PC-3 (cell line): ENCODE data around the gene TMEM232. TPM values are rescaled to one million over a fixed set of nuclear protein-coding genes. Genes with fewer than 3 reads are reported as not detected.

Experiments
- ATAC-seq: fragments of 200-7000 bp; cut with Tn5 transposase; 2 replicates; pipeline ENCODE4 v1.9.1; 2020; ENCODE audit warnings: mild to moderate bottlenecking, moderate library complexity
- BruUV-seq: library from RNA; stranded (reverse); fragments of 400-500 nt; replicated peaks from 2 replicates; lab custom pipeline; 2021; lab: Mats Ljungman, UMichigan
- CTCF ChIA-PET: fragments of 300-600 bp; sonication (Branson Sonifier 250); formaldehyde crosslinking; loops from one replicate; lab custom pipeline; 2022; ENCODE audit warnings: antibody characterized with exemption; lab: Charles Lee
- POLR2A ChIA-PET: fragments of 300-600 bp; sonication (Branson Sonifier 250); formaldehyde crosslinking; loops from one replicate; lab custom pipeline; 2022; ENCODE audit warnings: antibody characterized with exemption; ENCODE audit not compliant: unreplicated experiment; lab: Charles Lee
- DNase-seq: peaks from one replicate; pipeline ENCODE4 v3.0.0-alpha.2; 2015
- H2AFZ ChIP-seq: fragments of 300-600 bp; sonication (generic); 2 replicates; pipeline ENCODE4 v1.6.0; 2016; ENCODE audit warnings: antibody characterized with exemption, low read length
- H3F3A ChIP-seq: fragments of 300-600 bp; sonication (generic); one replicate; pipeline ENCODE4 v1.6.0; 2017; ENCODE audit warnings: antibody characterized with exemption, low read length, control low read depth, mild to moderate bottlenecking; ENCODE audit not compliant: unreplicated experiment
- H3K27ac ChIP-seq: fragments of 300-600 bp; sonication (generic); 2 replicates; pipeline ENCODE4 v1.5.1; 2016; ENCODE audit warnings: mild to moderate bottlenecking, low read length
- H3K27me3 ChIP-seq: fragments of 300-600 bp; sonication (generic); 2 replicates; pipeline ENCODE4 v1.6.1; 2016; ENCODE audit warnings: low read length, mixed read lengths
- H3K36me3 ChIP-seq: fragments of 300-600 bp; sonication (generic); 2 replicates; pipeline ENCODE4 v1.6.1; 2016; ENCODE audit warnings: low read depth, mixed run types, low read length, mixed read lengths
- H3K4me1 ChIP-seq: fragments of 300-600 bp; sonication (generic); 2 replicates; pipeline ENCODE4 v1.5.1; 2016; ENCODE audit warnings: low read length; ENCODE audit not compliant: insufficient read depth
- H3K4me2 ChIP-seq: fragments of 300-600 bp; sonication (generic); 2 replicates; pipeline ENCODE4 v1.6.0; 2016; ENCODE audit warnings: low read length
- H3K4me3 ChIP-seq: fragments of 300-600 bp; sonication (generic); 2 replicates; pipeline ENCODE4 v1.5.1; 2016; ENCODE audit warnings: mild to moderate bottlenecking, low read length, mixed read lengths
- H3K79me2 ChIP-seq: fragments of 300-600 bp; sonication (generic); 2 replicates; pipeline ENCODE4 v1.6.1; 2017; ENCODE audit warnings: low read length, mixed read lengths
- H3K9ac ChIP-seq: fragments of 300-600 bp; sonication (generic); 2 replicates; pipeline ENCODE4 v1.6.0; 2016; ENCODE audit warnings: mild to moderate bottlenecking, low read length
- H3K9me2 ChIP-seq: fragments of 300-600 bp; sonication (generic); replicated peaks from 2 replicates; pipeline ENCODE4 v1.6.1; 2016; ENCODE audit warnings: mixed run types, low read length, mixed read lengths
- H3K9me3 ChIP-seq: fragments of 300-600 bp; sonication (generic); 2 replicates; pipeline ENCODE4 v1.6.1; 2016; ENCODE audit warnings: low read length, mixed read lengths
- H4K20me1 ChIP-seq: fragments of 300-600 bp; sonication (generic); 2 replicates; pipeline ENCODE4 v1.6.1; 2016; ENCODE audit warnings: low read length, mixed read lengths
- CTCF ChIP-seq: fragments of 300-600 bp; sonication (generic); conservative IDR thresholded peaks from 2 replicates; pipeline ENCODE4 v1.5.1; 2017; ENCODE audit warnings: antibody characterized with exemption, low read depth, mild to moderate bottlenecking, low read length
- EZH2 ChIP-seq: fragments of 300-600 bp; sonication (generic); IDR thresholded peaks from one replicate; pipeline ENCODE4 v1.6.1; 2017; ENCODE audit warnings: antibody characterized with exemption, mild to moderate bottlenecking, low read length; ENCODE audit not compliant: unreplicated experiment
- EZH2phosphoT487 ChIP-seq: fragments of 300-600 bp; sonication (generic); IDR thresholded peaks from 2 replicates; pipeline ENCODE4 v1.6.1; 2018; ENCODE audit warnings: mild to moderate bottlenecking, antibody characterized with exemption, low read length, borderline replicate concordance
- intact Hi-C: fragments of 100-400 bp; cut with micrococcal nuclease; formaldehyde crosslinking; loops from 2 replicates; pipeline ENCODE4 v1.9.0; 2023
- total RNA-seq: library from RNA; depleted of rRNA; stranded (reverse); fragments of >200 nt; gene quantifications from 2 replicates; pipeline ENCODE4 v1.2.3, GENCODE V29; 2014

TMEM232 gene
- total RNA-seq, 1 experiment from 2014 or later = 1.4 TPM

DNA sequence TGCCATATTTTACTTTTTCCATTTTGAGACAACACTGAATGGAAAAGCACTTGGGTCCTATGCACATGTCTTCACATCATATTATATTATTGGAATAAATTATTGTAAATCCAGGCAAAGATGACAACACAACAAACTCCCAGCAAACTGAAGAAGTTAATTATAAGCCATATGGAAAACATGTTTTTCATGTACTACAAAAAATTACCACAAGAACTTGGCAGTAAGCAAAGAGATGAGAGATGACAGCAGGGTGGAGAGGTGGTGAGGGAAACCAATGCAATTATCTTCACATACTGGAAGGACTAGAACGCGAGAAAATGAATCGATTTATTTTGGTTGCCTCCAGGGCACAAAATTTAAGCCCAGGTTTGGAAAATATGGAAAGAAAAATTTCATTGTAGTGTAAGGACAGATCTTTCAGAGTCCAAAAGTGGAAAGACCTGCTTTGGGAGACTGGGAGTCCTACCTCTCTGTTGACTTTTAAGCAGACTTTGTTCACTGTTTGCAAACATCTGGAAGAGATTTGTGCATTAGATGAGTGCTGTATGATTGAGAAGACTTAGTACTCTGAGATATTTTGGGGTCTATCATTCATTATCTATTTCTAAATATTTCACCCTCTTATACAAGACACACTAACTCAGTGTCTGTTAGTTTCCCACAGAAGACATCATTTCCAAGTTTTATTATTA lies 138.0 kb downstream of the TMEM232 start:
- H3K27ac ChIP-seq = no peak overlapping the region
- H3K36me3 ChIP-seq = no peaks in the 10 kb centered on the region
- ATAC-seq (no peak), DNase-seq (no peak)
- no peaks in the 10 kb centered on the region for H3K9me3 ChIP-seq
- CTCF ChIA-PET = no interaction called here
- H2AFZ ChIP-seq = no peak overlapping the region
- no peak overlapping the region for H3K9ac ChIP-seq
- H3K4me2 ChIP-seq = no peak overlapping the region
- H3K4me1 ChIP-seq = no peaks in the 10 kb centered on the region
- H3K27me3 ChIP-seq = peaks cover 15% of the 10 kb centered on the region; the same call in 1 of the 2 replicates
- no peaks in the 10 kb centered on the region for H3K9me2 ChIP-seq
- no peaks in the 10 kb centered on the region for H3F3A ChIP-seq
- POLR2A ChIA-PET = no interaction called here
- H3K79me2 ChIP-seq = no peaks in the 10 kb centered on the region
- intact Hi-C loops = no loop called here
- TF ChIP-seq EZH2 = no peak
- TF ChIP-seq CTCF = no peak
- no peak for TF ChIP-seq EZH2phosphoT487
- BruUV-seq = no TSS peak
- H4K20me1 ChIP-seq = no peaks in the 10 kb centered on the region
- no peak overlapping the region for H3K4me3 ChIP-seq

DNA sequence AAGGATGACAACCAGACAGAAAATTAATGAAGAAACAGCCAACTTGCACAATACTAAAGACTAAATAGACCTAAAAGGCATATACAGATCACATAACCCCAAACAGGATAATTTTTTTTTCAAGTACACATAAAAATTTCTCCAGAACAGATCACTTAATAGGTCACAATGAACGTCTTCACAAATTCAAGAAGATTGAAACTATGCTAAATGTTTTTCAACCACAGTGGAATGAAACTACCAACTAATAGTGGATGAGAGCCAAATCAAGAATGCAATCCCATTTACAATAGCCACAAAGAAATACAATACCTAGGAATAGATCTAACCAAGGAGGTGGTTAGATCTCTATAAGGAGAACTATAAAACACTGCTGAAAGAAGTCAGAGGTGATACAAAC lies 145.8 kb downstream of the TMEM232 start:
- no peak overlapping the region for H2AFZ ChIP-seq
- H3K4me2 ChIP-seq = no peak overlapping the region
- peaks cover 16% of the 10 kb centered on the region; the same call in 1 of the 2 replicates for H3K27me3 ChIP-seq
- no peak overlapping the region for H3K9ac ChIP-seq
- POLR2A ChIA-PET = no interaction called here
- H3K9me3 ChIP-seq = no peaks in the 10 kb centered on the region
- no peak for DNase-seq
- no peak overlapping the region for H3K4me3 ChIP-seq
- no peaks in the 10 kb centered on the region for H3K4me1 ChIP-seq
- CTCF ChIA-PET = no interaction called here
- H3K9me2 ChIP-seq = no peaks in the 10 kb centered on the region
- no peak for ATAC-seq
- H4K20me1 ChIP-seq = no peaks in the 10 kb centered on the region
- BruUV-seq = no TSS peak
- no peaks in the 10 kb centered on the region for H3F3A ChIP-seq
- H3K27ac ChIP-seq = no peak overlapping the region
- H3K36me3 ChIP-seq = no peaks in the 10 kb centered on the region
- H3K79me2 ChIP-seq = no peaks in the 10 kb centered on the region
- TF ChIP-seq CTCF (no peak), EZH2phosphoT487 (no peak), EZH2 (no peak)
- intact Hi-C loops = no loop called here

GRCh38 chr5:110572729-110573128 lies 153.7 kb downstream of the TMEM232 start:
- Histone ChIP-seq H3K9me2 (no peaks in the 10 kb centered on the region), H3K79me2 (no peaks in the 10 kb centered on the region), H4K20me1 (no peaks in the 10 kb centered on the region), H3K27ac (no peak overlapping the region), H3K4me3 (no peak overlapping the region), H3K9ac (no peak overlapping the region), H3K9me3 (no peaks in the 10 kb centered on the region), H2AFZ (no peak overlapping the region), H3K27me3 (no peaks in the 10 kb centered on the region; the same call in 1 of the 2 replicates), H3K4me2 (no peak overlapping the region), H3K36me3 (no peaks in the 10 kb centered on the region), H3F3A (no peaks in the 10 kb centered on the region), H3K4me1 (no peaks in the 10 kb centered on the region)
- DNase-seq (no peak), ATAC-seq (no peak)
- POLR2A ChIA-PET = no interaction called here
- intact Hi-C loops = no loop called here
- CTCF ChIA-PET = no interaction called here
- no peak for TF ChIP-seq EZH2
- no peak for TF ChIP-seq CTCF
- TF ChIP-seq EZH2phosphoT487 = no peak
- BruUV-seq = no TSS peak
